COR-L47 (cell line): ENCODE results near the gene FBXO2.
A peak's percentile ranks its signal among the peaks of the same experiment; 100 is the strongest.

Experiments
- DNase-seq: peaks from one replicate; lab custom pipeline; 2025; lab: John Stamatoyannopoulos, UW

The FBXO2 gene, protein sequence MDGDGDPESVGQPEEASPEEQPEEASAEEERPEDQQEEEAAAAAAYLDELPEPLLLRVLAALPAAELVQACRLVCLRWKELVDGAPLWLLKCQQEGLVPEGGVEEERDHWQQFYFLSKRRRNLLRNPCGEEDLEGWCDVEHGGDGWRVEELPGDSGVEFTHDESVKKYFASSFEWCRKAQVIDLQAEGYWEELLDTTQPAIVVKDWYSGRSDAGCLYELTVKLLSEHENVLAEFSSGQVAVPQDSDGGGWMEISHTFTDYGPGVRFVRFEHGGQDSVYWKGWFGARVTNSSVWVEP

DNA sequence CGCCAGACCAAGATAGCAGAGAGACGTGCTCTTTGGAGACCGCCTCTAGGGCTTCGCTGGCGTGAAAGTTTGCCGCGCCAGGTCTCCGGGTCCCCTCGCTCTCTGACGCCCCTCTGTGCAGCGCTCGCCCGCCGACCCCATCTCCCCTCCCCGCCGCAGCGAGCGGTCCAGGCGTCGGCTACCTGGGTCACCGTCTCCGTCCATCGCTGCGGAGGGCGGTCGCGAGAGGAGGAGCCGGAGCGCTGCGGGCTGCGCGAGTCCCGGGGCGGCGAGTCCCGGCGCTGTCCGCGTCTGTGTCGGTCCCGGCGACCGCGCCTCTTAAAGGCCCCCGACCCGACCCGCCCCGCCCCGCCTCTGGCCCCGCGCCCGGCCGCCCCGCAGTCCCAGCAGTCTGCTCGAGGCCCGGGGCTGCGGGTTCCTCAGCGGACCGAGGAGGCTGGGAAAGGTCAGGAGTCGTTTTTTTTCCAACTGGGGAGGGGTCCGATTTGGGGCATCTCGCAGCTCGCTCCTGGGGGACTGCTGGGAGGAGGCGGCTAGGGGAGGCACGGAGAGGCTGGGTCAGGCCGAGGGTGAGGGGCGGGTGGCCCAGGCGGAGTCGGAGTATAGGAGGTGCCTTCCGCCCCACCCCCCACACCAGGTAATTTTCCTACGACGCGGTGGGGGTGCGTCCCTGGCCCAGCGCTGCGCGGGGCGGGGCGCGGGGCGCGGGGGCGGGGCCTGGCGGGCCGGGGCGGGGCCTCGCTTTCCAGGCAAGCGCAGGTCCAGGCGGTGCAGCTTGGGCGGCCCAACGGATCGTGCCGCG is at the start of gene FBXO2, which contains the start of gene FBXO44:
Gene FBXO2 (minus strand): TSS at position 293 of the 802 bp plus-strand sequence. CDS start 89 bp downstream, at position 204.
Gene FBXO44 (plus strand): TSS at position 741 of the 802 bp plus-strand sequence. CDS start 959 bp downstream, outside the sequence.
- DNase-seq, result peak; percentile 26

DNA sequence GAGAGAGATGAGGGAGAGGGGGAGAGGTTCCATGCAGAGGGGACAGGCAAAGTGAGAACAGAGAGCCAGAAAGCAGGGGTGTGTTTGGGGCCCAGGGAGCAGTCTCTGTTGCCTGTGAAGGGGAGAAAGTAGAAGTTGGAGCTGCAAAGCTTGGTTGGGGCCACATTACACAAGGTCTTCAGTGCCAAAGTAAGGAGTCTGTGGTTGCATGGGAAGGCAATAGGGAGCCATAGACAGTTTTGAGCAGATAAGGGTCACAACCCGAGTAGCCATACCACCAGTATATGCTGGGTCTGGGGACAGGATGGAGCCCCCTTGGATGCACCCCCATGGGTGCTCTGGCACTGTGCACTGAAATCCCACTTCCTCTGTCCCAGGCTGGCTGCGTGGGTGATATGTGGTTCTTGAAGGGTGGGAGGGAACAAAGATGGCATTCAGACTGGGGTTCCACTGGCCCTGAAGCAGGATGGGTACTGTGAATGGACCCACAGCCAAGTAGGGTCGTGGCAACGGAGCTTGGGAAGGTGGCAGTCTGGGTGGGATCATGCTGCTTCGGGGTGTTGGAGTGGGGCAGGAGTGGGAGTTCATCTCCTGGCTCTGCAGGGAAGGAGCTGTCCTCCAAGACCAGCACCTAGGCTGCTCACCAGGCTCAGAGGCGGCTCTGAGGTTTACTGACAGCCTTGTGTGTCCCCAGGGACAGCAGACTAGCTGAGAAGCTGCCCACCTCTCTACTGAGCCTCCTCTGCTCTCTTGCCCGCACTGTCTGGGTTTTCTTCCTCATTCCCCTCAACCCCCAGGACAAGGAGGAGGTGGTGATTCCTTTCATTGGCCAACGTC is 49.3 kb upstream of the FBXO2 start:
- no peak for DNase-seq

DNA sequence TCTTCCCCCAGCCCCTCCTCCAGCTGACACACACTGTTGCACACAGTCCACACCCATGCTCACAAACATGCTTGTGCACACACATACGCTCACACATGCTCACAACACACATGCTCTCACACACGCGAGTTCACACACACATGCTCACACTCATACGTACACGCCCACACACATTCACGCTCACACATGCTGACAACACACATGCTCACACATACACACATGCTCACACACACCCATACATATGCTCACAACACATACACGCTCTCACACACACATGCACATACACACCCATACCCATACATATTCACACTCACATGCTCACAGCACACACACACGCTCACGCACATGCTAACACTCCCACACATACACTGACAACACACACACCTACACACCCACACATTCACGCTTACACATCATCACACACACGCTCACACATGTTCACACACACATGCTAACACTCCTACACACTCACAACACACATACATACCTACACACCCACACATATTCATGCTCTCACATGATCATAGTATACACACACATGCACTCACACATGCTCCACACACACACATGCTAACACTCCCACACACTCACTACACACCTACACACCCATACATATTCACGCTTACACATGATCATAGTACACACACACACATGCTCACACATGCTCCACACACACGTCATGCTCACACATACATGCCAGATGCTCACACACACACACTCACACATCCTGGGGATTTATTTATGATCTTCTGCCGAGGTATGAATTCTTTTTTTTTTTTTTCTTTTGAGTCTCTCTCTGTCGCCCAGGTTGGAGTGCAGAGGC is 48.0 kb upstream of the FBXO2 start:
- DNase-seq, result no peak

DNA sequence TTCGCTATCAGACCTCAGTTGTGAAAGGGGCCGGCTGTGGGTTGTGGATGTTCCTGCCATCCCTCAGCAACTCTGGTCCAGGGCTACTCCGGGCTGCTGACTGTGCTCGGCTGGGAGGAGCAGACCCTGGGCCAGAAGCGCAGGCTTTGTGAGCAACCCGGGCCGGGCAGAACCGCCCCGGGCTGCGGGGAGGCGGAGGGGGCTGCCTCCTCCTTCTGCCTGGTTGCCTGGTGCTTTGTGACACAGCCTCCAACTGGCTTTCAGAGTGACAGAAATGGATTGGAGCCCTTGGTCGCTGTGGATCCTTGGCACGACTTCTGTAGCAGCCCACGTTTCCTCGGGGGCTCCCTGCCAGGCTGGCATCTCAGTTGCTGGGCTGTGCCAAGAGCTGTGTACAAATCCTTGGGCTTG is 47.3 kb upstream of the FBXO2 start:
- DNase-seq, result no peak

DNA sequence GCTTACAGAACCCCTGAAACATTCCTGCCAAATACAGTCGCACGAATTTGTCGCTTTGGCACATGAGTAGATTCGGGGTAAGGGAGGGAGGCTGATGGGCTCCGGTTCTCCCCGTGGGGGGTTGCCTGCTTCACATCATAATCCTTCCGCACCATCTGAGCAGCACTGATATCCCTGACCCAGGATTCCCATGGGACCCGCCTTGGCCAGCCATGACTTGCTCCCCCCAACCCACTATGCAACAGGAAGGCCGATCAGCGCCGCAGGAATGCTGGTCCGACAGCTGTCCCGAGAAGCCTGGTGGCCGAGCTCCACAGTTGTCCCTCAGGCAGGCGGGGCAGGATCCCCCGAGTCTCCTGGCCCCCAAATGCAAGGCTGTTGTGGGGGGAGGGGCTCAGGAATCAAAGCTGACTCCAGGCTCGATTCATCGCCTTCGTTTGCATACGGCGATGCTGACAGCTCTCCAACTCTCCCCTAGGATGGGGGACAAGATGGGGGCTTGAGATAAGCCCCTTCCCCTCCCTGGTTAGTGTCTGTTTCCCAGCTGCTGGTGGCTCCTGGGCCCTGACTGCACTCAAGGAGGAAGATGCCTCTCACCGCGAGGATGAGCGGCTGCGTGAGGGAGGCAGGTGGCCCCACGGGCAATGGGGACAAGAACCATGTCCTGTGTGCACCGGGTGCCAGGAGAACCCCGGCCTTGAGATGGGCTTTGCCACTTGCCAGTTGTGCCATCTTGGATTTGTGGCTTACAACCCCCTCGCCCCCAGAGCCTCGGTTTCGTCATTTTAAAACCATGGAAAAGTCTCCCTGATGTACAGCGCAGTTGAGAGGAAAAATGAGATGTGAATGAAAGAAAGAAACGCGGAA is 46.6 kb upstream of the FBXO2 start:
- DNase-seq, result no peak

DNA sequence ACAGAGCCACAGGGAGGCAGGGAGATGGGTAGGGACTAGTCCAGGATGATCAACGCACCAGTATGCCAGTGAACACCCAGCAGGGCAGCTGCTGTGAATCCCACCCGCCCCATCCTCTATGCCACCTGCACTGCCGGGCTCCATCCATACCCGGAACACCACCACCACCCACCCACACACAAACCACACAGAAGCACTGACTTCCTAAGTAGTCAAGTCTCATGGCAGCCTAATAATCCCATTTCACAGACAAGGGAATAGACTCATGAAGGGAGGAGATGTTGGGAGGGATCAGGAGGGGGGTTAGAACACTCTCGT is 43.6 kb upstream of the FBXO2 start:
- DNase-seq, result no peak

DNA sequence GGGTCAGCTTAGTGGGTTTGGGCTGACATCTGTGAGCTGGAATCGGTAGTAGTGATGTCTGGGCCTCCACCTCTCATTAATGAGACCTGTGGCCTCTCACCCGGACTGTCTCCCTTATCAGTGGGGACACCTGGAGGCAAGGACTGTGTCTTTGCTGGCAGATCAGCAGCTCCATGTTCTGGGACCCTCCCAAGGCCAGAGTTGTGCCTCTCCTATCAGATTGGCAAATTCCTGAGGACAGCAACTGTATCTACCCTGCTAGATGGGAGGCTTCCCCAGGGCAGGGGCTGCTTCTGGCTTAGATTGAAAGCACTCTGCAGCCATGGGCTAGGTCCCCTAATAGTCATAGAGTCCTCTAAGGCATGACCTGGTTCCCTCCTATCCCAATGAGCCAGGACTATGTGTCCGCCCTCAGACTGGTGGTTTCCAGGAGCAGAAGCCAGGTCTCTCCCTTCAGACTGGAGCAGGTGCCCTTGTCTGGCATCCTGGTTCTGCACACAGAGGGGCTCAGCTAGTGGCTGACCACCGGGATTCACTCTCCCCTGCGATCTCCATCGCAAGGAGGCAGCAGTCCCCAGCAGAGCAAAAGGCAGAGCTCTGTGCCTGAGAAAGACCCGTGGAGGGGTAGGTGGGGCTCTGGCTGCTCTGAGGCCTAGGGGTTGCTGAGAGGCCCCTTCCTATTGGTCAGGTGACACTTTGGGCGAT is 43.1 kb upstream of the FBXO2 start:
- DNase-seq, result no peak

DNA sequence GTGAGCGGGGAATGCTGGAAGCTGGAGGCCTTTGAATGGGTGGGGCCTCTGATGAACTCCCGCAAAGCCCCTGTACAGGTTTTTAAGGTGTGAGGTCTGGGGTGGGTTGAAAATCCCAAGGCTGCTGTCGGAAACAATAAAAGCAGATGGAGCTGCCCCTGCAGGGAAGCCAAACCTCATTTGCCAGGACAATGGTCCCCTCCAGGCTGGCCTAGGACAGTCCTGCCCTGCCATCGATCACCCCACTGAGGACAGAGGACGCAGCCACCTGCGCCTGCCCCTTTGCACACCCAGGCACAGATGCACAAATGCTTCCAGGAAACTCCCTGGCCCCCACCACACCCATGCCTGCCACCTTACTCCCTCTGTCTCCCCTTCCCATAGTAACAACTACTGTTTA is 41.6 kb upstream of the FBXO2 start:
- DNase-seq, result no peak

DNA sequence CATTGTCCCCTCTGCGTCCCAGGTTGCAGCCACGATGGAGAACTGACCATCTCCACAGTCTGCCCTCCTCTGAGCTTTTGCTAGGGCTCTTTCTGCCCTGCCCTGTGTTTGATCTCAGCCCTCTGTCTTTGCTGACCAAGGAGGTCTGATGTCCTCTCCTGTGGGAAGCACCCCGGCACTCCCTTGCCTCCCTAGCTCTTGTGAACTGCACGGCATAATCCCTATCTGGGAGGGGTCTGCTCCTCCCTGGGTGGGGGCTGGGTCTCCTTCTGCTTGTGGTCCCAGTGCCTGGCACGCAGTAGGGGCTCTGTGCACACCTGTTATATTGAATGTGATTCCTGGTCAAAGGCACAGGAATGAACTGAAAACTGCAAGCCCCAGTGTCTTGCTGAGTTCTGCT is 39.7 kb upstream of the FBXO2 start:
- no peak for DNase-seq

DNA sequence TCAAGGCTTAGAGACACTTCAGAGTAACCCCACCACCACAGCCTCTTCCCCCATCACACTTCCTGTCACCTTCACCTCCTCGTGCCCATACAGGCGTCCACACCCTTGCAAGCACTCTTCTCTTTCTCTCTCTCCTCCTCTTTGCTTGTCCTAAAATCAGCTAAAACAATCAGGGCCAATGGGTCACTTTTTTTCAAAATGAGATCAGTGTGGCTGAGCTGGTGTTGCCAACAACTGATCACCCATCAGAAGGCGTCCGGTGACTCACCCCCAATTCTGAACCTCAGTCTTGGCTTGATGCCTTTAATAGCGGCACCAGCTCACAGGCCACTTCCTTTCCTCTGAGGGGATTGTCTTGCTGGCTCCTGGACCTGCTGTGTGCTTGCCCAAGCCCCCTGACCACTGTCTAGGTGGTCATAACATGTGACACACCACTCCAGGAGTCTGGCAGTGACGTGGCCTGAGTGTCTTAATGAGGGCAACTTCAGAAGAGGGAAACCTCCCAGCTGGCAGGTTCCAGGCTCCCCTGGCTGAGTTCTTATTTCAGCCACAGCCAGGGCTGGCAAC is 38.9 kb upstream of the FBXO2 start:
- DNase-seq, result no peak

DNA sequence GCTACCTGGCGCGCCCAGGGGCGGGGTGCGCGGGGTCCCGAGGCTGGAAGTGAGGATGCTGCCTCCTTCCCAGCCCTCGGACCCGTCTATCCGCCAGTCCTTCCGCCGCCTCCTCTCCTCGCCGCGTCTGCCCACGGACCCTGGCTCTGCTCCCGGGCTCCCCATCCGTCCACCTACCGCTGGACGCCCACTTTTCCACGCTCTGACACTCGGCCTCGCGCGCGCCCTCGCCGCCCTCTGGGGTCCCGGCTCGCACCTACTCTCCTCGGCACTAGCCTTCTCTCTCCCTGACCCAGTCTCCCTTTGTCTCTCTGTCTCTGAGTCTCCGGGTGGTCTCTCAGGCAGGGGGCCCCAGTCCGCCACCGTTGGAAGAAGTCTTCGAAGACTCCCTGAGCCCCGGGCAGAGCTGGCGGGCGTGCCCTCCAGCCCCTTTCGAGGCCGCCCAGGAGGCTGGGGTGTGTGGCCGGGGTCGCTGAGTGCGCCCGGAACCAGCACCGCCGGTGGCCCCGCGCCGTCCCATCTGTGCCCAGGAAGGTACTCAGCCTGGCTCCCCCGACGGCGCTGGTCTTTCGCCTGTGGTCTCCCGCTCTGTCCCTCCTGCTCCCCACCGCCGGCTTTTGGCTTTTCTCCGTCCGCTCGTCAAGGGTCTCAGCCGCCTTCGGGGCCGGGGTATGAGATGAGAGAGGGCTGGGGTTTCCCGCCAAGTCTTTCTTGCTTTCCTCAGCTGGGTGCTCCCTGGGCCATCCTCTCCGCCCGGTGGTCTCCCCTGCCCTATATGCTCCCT is 37.9 kb upstream of the FBXO2 start:
- DNase-seq, result no peak

DNA sequence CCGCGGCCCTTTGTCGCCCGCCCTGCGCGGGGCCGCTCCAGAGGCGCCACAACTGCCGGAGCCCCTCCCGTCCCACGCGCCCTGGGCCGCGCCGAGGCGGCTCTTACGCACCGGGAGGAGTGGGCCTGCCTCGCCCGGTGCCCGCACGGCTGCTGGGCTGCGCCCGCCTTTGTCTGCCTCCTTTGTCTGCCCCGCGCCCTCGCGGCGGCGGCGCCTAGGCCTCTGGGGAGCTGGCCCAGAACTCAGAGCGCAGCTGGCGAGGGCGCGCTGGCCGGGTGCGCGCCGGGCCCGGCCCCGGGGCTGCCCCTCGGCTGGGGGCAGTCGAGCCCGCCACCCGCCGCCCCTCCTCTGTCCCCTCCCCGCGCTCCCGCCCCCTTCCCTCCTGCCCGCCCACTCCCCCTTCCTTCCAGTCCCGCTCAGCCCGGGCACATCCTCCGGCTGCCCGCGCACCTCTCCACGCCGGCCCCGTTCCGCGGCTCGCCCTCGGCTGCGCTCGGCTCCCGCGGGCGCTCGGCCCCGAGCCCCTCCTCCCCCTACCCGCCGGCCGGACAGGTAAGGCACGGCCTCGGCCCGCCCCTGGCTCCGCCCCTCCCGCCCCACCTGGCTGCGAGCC is 37.2 kb upstream of the FBXO2 start, which contains the start of gene DRAXIN:
Gene DRAXIN (plus strand): TSS at position 409 of the 613 bp plus-strand sequence. CDS start 14,549 bp downstream, outside the sequence.
- peak; percentile 67 for DNase-seq

DNA sequence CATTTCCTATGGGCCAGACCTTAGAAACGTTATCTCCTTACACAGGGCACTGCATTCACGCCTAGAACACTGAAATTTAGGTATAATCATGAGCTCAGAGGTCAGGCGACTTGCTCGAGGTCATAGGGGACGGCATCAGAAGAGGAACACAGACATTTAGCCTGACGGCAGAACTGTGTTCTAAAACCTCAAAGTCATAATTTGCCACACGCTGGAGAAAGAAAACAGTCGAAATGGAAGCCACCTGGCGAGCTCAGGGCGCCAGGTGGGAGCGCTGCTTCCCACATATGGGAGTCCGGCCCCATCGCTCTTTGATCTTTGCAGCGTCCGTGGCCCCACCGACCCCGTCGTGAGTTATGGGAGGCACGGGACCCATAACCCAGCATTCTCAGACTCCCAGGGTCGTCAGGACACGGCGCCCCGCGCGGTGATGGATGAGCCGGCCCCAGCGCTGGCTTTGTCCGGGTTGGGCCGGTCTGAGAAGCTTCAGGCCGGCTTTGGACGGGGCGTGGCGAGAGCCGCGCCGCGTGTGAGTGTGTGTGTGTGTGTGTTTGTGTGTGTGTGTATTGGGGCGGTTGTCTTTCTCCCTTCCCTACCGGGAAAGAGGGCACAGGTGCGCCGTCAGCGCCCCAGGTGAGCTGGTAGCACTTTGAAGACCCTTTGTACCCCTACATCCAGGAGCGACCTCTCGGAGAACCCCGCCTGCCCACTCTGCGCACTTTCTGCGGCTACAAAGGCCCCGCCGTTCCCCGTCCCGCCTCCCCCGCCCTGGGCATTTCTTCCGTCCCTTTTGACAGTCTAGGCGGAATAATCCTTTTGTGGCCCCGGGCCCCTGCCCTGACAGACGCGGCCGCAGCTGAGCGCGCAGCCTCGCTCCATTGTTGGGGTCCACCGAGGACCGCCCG is 36.4 kb upstream of the FBXO2 start:
- DNase-seq, result peak; percentile 58

DNA sequence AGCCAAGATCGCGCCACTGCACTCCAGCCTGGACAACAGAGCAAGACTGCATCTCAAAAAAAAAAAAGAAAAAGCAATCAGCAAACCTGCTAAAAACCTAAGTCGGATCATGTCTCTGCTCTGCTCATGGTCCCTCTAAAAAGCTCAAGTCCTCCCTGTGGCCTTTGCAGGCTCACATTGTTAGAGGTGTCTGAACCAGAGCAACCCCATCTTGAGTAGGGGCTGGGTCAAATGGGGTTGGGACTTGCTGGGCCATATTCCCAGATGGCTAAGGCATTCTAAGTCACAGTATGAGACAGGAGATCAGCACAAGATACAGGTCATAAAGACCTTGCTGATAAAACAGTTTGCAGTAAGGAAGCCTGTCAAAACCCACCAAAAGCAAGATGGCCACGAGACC is 34.3 kb upstream of the FBXO2 start:
- no peak for DNase-seq

DNA sequence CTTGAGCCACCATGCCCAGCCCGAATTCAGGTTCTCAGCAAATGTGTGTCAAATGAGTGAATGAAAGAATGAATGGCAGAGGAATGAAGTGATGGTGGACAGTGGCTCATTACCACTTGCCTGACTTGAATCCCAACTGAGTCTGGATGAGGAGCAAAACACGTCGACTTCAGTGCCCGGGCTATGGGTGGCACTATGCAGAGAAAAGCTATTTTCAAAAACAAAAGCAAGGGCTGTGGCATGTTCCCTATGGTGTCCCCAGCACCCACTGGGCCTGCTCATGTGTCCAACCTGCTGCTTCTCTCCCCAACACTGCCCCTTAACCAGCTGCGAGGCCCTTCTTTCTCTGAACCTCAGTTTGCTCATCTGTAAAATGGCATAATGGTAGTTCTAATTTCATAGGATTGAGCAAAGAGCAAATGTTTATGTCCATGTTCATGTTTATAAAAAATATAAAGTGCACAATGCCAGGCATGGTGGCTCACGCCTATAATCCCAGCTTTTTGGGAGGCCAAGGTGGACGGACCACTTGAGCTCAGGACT is 31.1 kb upstream of the FBXO2 start:
- DNase-seq, result no peak

DNA sequence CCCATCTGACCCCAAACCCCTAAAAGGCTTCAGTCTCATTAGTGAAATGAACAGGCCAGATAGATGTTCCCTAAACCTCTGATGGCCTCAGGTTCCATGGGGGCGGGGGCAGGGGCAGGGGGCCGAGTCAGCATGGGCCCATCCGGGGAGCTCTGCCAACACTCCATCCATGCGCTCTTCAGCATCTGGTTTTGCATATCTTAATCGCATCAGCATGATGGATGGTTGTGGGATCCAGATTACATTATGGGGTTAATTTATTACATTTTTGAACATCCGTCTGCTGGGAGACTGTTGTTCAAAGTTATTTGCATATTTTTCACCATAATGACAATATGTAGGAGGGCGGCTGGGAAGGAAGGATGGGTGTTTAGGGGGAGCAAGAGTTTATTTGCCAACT is 29.8 kb upstream of the FBXO2 start:
- no peak for DNase-seq

DNA sequence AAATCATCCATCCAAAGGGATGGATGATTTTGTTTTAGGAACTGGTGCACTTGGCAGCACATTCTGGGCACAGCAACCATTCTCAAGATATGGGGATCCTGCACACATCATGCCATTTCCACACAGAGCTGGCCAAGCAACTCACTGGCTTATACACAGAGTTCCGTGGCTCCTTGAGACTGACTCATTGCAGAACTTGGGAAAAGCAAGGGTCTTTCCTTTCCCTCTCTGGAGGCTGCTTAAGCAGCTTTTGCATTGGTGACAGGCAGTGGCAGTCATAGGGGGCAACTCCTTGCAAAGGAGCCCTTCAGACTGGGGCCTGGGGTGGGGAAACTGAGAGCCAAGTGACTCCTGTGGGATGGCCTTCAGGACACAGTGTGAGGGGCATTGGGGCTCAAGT is 28.6 kb upstream of the FBXO2 start:
- no peak for DNase-seq
